Vagina (tissue), 2 donors: ENCODE measurements around the gene RMDN2. TPM values are rescaled to one million over a fixed set of nuclear protein-coding genes. Genes with fewer than 3 reads are reported as not detected.

Experiments used
- DNase-seq, 2 donors: peaks; one replicate each; pipeline ENCODE4 v3.0.0-alpha.2; 2017; ENCODE audit errors: extremely low spot score in 2 of 2
- H3K27ac ChIP-seq: fragments of 200-600 bp; sonication (generic); one replicate; pipeline ENCODE4 v1.5.1; 2019
- H3K27me3 ChIP-seq: fragments of 200-600 bp; sonication (generic); one replicate; pipeline ENCODE4 v1.5.1; 2019
- H3K36me3 ChIP-seq, 2 donors: fragments of 200-600 bp; sonication (generic); one replicate each; pipeline ENCODE4 v1.5.1; 2017 to 2019
- H3K4me1 ChIP-seq: fragments of 200-600 bp; sonication (generic); one replicate; pipeline ENCODE4 v1.5.1; 2019
- H3K4me3 ChIP-seq, 2 donors: fragments of 200-600 bp; sonication (generic); 1 replicate in 1 of 2; 2 replicates in 1 of 2; pipeline ENCODE4 v1.5.1; 2016 to 2019
- H3K9me3 ChIP-seq: fragments of 200-600 bp; sonication (generic); one replicate; pipeline ENCODE4 v1.5.1; 2019
- CTCF ChIP-seq, 3 experiments: fragments of 450-650 bp in 2 of 3; fragments of 200-600 bp in 1 of 3; sonication (generic) in 1 of 3; IDR thresholded peaks; one replicate each; pipeline ENCODE4 v1.5.1; 2017 to 2019; ENCODE audit warnings: antibody characterized with exemption in 3 of 3, mild to moderate bottlenecking in 2 of 3, moderate library complexity in 2 of 3
- POLR2A ChIP-seq, 2 donors: fragments of 450-650 bp; IDR thresholded peaks; one replicate each; pipeline ENCODE4 v1.6.1; 2017; ENCODE audit warnings: antibody characterized with exemption in 2 of 2, mild to moderate bottlenecking in 2 of 2, moderate library complexity in 2 of 2
- POLR2AphosphoS5 ChIP-seq, 2 donors: sonication (generic); formaldehyde crosslinking; IDR thresholded peaks; one replicate each; pipeline ENCODE4 v1.9.0; 2017; ENCODE audit warnings: antibody characterized with exemption in 2 of 2, mild to moderate bottlenecking in 2 of 2, low read depth in 1 of 2; ENCODE audit not compliant: insufficient read depth in 1 of 2
- intact Hi-C: fragments of 100-400 bp; cut with DNase I; formaldehyde crosslinking; loops from one replicate; pipeline ENCODE4 v1.15.1; 2023
- total RNA-seq: library from RNA; depleted of rRNA; stranded (reverse); fragments of >200 nt; gene quantifications from one replicate; pipeline ENCODE4 v1.2.3, GENCODE V29; 2016

Gene RMDN2
- 5.9 TPM for total RNA-seq

GRCh38 chr2:37925063-37925897, at the start of gene RMDN2:
TSS of gene RMDN2 (plus strand) at chr2:37925287. CDS start at chr2:37929278, 3,991 bp downstream.
- no peaks in the 10 kb centered on the region for H3K36me3 ChIP-seq
- H3K9me3 ChIP-seq = no peaks in the 10 kb centered on the region
- H3K27ac ChIP-seq = peak within 1 kb of the TSS; percentile 91
- peak in 1 of 2 donors; percentile 91 for DNase-seq
- H3K4me1 ChIP-seq = peaks cover 17% of the 10 kb centered on the region
- TF ChIP-seq POLR2AphosphoS5 (IDR thresholded peaks at IDR 0.05; ENCODE audit: insufficient read depth in 1 of 2, low read depth in 1 of 2) = peak in 1 of 2 donors; percentile 91
- peak in 1 of 2 donors; percentile 55 for TF ChIP-seq POLR2A (IDR thresholded peaks at IDR 0.05)
- TF ChIP-seq CTCF (IDR thresholded peaks at IDR 0.05) = peak in 1 of 3 experiments; percentile 54
- peak within 1 kb of the TSS; percentile 78 to 89 for H3K4me3 ChIP-seq
- no peaks in the 10 kb centered on the region for H3K27me3 ChIP-seq
- intact Hi-C loops = no loop called here

GRCh38 chr2:37875403-37875906, 49.6 kb upstream of the RMDN2 start:
- TF ChIP-seq POLR2AphosphoS5 (IDR thresholded peaks at IDR 0.05; ENCODE audit: insufficient read depth in 1 of 2, low read depth in 1 of 2) (peak in 1 of 2 donors; percentile 11), POLR2A (IDR thresholded peaks at IDR 0.05) (no peak)
- H3K4me1 ChIP-seq = peaks cover 16% of the 10 kb centered on the region
- H3K27ac ChIP-seq = peak overlapping the region; percentile 4
- no peaks in the 10 kb centered on the region for H3K36me3 ChIP-seq
- no peak for DNase-seq
- intact Hi-C loops = loop anchor here (5.0 kb wide), 1 partner anchor 478 kb away; no protein-coding TSS in a partner anchor
- no peak overlapping the region for H3K4me3 ChIP-seq
- H3K9me3 ChIP-seq = no peaks in the 10 kb centered on the region
- H3K27me3 ChIP-seq = no peaks in the 10 kb centered on the region

GRCh38 chr2:37876227-37876626, 48.9 kb upstream of the RMDN2 start:
- TF ChIP-seq CTCF (IDR thresholded peaks at IDR 0.05) = no peak
- TF ChIP-seq POLR2A (IDR thresholded peaks at IDR 0.05) = no peak
- no peak for TF ChIP-seq POLR2AphosphoS5 (IDR thresholded peaks at IDR 0.05; ENCODE audit: insufficient read depth in 1 of 2, low read depth in 1 of 2)
- H3K4me3 ChIP-seq = no peak overlapping the region
- no peak for DNase-seq
- intact Hi-C loops = loop anchor here (5.0 kb wide), 1 partner anchor 479 kb away; no protein-coding TSS in a partner anchor
- H3K27me3 ChIP-seq = no peaks in the 10 kb centered on the region
- H3K36me3 ChIP-seq = no peaks in the 10 kb centered on the region
- H3K9me3 ChIP-seq = no peaks in the 10 kb centered on the region
- peaks cover 12% of the 10 kb centered on the region for H3K4me1 ChIP-seq
- peak overlapping the region; percentile 4 for H3K27ac ChIP-seq

- DNase-seq = no peak
- Histone ChIP-seq H3K36me3 (no peaks in the 10 kb centered on the region), H3K4me3 (no peak overlapping the region), H3K9me3 (no peaks in the 10 kb centered on the region), H3K27ac (no peak overlapping the region), H3K27me3 (no peaks in the 10 kb centered on the region), H3K4me1 (no peaks in the 10 kb centered on the region)
- TF ChIP-seq CTCF (IDR thresholded peaks at IDR 0.05) (peak; percentile 42 to 77 (median 59)), POLR2AphosphoS5 (IDR thresholded peaks at IDR 0.05; ENCODE audit: insufficient read depth in 1 of 2, low read depth in 1 of 2) (peak in 1 of 2 donors; percentile 43), POLR2A (IDR thresholded peaks at IDR 0.05) (no peak)
- intact Hi-C loops = loop anchor here (5.0 kb wide), 1 partner anchor 480 kb away; no protein-coding TSS in a partner anchor
These were observed 47.4 kb upstream of the RMDN2 start for GRCh38 chr2:37877457-37878315.

- intact Hi-C loops = loop anchor here (5.0 kb wide), 1 partner anchor 481 kb away; no protein-coding TSS in a partner anchor
- Histone ChIP-seq H3K36me3 (no peaks in the 10 kb centered on the region), H3K4me3 (no peak overlapping the region), H3K27ac (no peak overlapping the region), H3K4me1 (no peaks in the 10 kb centered on the region), H3K9me3 (no peaks in the 10 kb centered on the region), H3K27me3 (no peaks in the 10 kb centered on the region)
- DNase-seq = no peak
- TF ChIP-seq CTCF (IDR thresholded peaks at IDR 0.05) (no peak), POLR2AphosphoS5 (IDR thresholded peaks at IDR 0.05; ENCODE audit: insufficient read depth in 1 of 2, low read depth in 1 of 2) (no peak), POLR2A (IDR thresholded peaks at IDR 0.05) (no peak)
These were observed 46.6 kb upstream of the RMDN2 start for GRCh38 chr2:37878536-37878935.
